A673 (cell line): ENCODE data around the gene DLG2.

Experiments used
- EZH2 ChIP-seq: fragments of 200-600 bp; sonication (generic); IDR thresholded peaks from 2 replicates; pipeline ENCODE4 v1.6.1; 2017; ENCODE audit warnings: borderline replicate concordance, low read depth, mild to moderate bottlenecking, mixed read lengths, antibody characterized with exemption, low read length; ENCODE audit not compliant: poor library complexity, severe bottlenecking
- TF ChIP-seq, protein P1 (sequence below): fragments of 300-800, 200-600 bp; sonication (generic); conservative IDR thresholded peaks from 2 replicates; pipeline ENCODE4 v1.5.1; 2017; ENCODE audit warnings: low read depth, mild to moderate bottlenecking, antibody characterized with exemption, low read length, moderate library complexity, mixed read lengths

- TF ChIP-seq, protein P1, sequence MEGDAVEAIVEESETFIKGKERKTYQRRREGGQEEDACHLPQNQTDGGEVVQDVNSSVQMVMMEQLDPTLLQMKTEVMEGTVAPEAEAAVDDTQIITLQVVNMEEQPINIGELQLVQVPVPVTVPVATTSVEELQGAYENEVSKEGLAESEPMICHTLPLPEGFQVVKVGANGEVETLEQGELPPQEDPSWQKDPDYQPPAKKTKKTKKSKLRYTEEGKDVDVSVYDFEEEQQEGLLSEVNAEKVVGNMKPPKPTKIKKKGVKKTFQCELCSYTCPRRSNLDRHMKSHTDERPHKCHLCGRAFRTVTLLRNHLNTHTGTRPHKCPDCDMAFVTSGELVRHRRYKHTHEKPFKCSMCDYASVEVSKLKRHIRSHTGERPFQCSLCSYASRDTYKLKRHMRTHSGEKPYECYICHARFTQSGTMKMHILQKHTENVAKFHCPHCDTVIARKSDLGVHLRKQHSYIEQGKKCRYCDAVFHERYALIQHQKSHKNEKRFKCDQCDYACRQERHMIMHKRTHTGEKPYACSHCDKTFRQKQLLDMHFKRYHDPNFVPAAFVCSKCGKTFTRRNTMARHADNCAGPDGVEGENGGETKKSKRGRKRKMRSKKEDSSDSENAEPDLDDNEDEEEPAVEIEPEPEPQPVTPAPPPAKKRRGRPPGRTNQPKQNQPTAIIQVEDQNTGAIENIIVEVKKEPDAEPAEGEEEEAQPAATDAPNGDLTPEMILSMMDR = no peak
- no peak for TF ChIP-seq EZH2
Observed at GRCh38 chr11:84045146-84045545, 1582.0 kb downstream of the DLG2 start.
